Measurements from ENCODE around the gene IGSF6.
A peak's percentile ranks its signal among the peaks of the same experiment; 100 is the strongest.
"Not testable (repeated sequence)": the region's sequence is repeated elsewhere in the genome, so short reads cannot be mapped to it uniquely, and the experiment has no call there.

The IGSF6 gene

DNA sequence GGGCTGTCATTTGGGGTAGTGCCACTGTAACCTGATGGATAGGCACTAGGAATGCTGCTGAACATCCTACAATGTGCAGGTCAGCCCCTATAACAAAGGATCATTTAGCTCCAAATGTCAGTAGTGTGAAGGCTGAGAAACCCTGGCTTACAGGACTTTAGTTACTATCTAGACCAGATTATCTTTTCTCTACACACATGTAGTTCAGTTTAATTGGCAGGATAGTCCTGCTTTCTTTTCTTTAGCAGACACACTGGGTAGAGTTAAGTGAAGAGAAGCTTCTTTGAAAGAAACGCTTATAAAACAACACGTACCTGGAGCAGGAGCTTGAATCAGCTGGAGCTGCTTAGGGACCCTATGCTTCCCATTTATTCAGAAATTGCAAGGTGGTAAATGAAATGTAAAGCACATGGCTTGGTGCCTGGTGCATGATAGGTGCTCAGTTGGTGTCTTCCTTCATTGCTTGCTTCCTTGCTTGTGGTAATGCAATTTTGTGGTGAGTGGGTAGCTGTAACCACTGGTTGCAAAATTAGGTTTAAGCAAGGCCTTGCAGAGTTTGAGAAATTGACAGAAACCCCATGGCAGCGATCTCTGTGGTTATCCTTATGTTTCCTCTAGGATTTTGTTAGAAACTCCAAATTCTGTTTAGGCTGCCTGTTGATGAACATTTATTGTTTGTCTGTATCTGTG, 43.6 kb downstream of the IGSF6 start:
- DNase-seq (ENCODE audit: extremely low spot score) = no peak
- TF ChIP-seq FOXA1 (IDR thresholded peaks at IDR 0.05) (no peak), BHLHE40 (IDR thresholded peaks at IDR 0.05; ENCODE audit: borderline replicate concordance) (no peak), HDGF (IDR thresholded peaks at IDR 0.05; ENCODE audit: borderline replicate concordance) (no peak), CTBP1 (IDR thresholded peaks at IDR 0.05; ENCODE audit: borderline replicate concordance) (no peak), TARDBP (IDR thresholded peaks at IDR 0.05) (no peak), L3MBTL2 (conservative IDR thresholded peaks at IDR 0.05) (no peak), FOXM1 (IDR thresholded peaks at IDR 0.05; ENCODE audit: borderline replicate concordance) (no peak), ZNF384 (IDR thresholded peaks at IDR 0.05) (no peak), SUZ12 (IDR thresholded peaks at IDR 0.05) (no peak), ELF4 (IDR thresholded peaks at IDR 0.05) (no peak), NFRKB (IDR thresholded peaks at IDR 0.05) (no peak)
- TF ChIP-seq, protein P1, sequence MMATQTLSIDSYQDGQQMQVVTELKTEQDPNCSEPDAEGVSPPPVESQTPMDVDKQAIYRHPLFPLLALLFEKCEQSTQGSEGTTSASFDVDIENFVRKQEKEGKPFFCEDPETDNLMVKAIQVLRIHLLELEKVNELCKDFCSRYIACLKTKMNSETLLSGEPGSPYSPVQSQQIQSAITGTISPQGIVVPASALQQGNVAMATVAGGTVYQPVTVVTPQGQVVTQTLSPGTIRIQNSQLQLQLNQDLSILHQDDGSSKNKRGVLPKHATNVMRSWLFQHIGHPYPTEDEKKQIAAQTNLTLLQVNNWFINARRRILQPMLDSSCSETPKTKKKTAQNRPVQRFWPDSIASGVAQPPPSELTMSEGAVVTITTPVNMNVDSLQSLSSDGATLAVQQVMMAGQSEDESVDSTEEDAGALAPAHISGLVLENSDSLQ (IDR thresholded peaks at IDR 0.05) = no peak
- ChIA-PET POLR2A (no interaction called here), CTCF (interaction anchor here (0.8 kb wide), 2 partner anchors 24 to 48 kb away, joined by 3 read pairs; no protein-coding TSS in a partner anchor)

GRCh38 chr16:21605848-21606247, 46.6 kb downstream of the IGSF6 start:
- CTCF ChIA-PET; POLR2A ChIA-PET; DNase-seq (ENCODE audit: extremely low spot score): not testable (repeated sequence)

DNA sequence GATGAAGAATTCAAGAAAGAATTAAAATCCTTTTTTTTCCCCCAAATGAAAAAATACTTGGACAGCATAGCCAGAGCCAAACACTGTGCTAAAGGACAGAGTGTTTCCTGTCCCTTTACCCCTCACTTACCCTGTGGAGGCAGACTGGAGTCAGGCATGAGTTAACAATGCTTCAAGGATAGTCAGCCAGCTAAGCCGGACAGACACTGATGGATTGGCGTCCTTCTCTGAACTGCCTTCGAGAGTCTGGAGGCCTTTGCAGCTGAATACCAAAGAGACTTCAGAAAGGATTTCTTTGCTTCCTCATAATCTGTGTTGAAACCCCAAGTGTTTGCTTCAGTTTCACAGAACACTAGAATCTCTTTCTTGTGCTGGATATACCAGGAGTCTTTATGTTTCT, 48.5 kb downstream of the IGSF6 start:
- CTCF ChIA-PET = interaction anchor here (1.6 kb wide), 1 partner anchor 53 kb away, joined by 5 read pairs; no protein-coding TSS in a partner anchor
- POLR2A ChIA-PET = no interaction called here
- no peak for DNase-seq (ENCODE audit: extremely low spot score)
- TF ChIP-seq, protein P1 (IDR thresholded peaks at IDR 0.05) = peak; percentile 83
- TF ChIP-seq ZNF384 (IDR thresholded peaks at IDR 0.05) (no peak), BHLHE40 (IDR thresholded peaks at IDR 0.05; ENCODE audit: borderline replicate concordance) (no peak)

DNA sequence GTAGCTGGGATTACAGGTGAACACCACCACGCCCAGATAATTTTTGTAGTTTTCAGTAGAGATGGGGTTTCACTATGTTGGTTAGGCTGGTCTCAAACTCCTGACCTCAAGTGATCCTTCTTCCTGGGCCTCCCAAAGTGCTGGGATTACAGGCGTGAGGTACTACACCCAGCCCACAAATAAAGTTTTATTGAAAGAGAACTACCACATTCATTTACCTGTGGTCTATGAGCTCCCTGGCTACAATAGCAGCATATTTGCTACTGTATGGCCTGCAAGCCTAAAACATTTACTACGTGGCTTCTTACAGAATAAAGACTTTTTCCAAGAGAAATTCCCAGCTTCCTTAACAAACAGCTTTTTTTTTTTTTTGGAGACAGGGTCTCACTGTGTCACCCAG, 49.6 kb downstream of the IGSF6 start:
- no peak for DNase-seq (ENCODE audit: extremely low spot score)
- ChIA-PET CTCF (interaction anchor here (0.5 to 1.6 kb wide), 2 partner anchors 54 to 1084 kb away, joined by 4 to 5 read pairs; no protein-coding TSS in a partner anchor), POLR2A (no interaction called here)
- TF ChIP-seq ZNF384 (IDR thresholded peaks at IDR 0.05) (peak; percentile 65), FOXK2 (IDR thresholded peaks at IDR 0.05) (no peak), BHLHE40 (IDR thresholded peaks at IDR 0.05; ENCODE audit: borderline replicate concordance) (no peak), SUZ12 (IDR thresholded peaks at IDR 0.05) (no peak), HDGF (IDR thresholded peaks at IDR 0.05; ENCODE audit: borderline replicate concordance) (no peak)

DNA sequence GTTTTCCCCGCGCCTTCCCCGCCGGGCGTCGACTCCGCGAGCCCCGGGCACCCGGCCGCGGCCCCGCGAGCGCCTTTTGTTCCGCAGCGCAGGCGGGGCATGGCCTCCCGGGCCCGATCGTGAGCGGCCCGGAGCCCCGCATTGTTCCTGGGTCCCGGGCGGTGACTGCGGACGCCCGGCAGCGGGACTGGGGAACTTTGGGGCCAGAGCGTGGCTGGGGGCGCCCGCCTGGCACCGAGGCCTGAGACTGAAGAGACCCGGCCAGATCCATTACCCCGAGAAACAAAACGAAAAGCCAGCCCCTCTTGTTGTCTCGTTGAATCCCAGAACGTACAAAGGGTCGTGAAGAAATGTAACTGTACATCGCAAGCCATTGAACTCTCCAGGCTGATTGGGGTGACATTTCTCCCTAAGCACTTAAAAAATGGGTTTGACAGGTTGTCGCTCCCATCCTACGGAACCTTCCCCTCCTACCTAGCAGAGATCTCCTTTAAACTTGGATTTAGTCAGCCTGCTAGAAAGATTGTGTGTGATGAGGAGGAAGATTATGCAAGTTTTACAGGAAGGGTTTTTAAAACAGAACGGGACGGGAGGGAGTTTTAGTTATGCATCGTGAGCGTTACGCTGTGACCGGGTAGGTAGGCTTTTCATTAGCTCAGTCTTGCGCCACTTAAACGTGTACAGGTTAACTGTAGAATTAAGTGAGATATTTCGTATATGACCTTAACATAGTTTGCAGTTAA, 52.2 kb downstream of the IGSF6 start:
- POLR2A ChIA-PET = interaction anchor here (1.0 kb wide), 1 partner anchor 39 kb away, joined by 3 read pairs; no protein-coding TSS in a partner anchor
- TF ChIP-seq LEF1 (IDR thresholded peaks at IDR 0.05; ENCODE audit: borderline replicate concordance) (no peak), ZNF384 (IDR thresholded peaks at IDR 0.05) (no peak), ELF4 (IDR thresholded peaks at IDR 0.05) (no peak), CTBP1 (IDR thresholded peaks at IDR 0.05; ENCODE audit: borderline replicate concordance) (no peak), SUZ12 (IDR thresholded peaks at IDR 0.05) (no peak), NFRKB (IDR thresholded peaks at IDR 0.05) (no peak), FOXK2 (IDR thresholded peaks at IDR 0.05) (no peak), TARDBP (IDR thresholded peaks at IDR 0.05) (no peak), ARNT (IDR thresholded peaks at IDR 0.05) (no peak)
- CTCF ChIA-PET = interaction anchor here (0.5 kb wide), 2 partner anchors 16 to 65 kb away, joined by 3 to 4 read pairs; no protein-coding TSS in a partner anchor
- no peak for DNase-seq (ENCODE audit: extremely low spot score)

GRCh38 chr16:21599122-21600030, 53.0 kb downstream of the IGSF6 start, which contains the start of gene METTL9:
Gene METTL9, plus strand, starts transcription at chr16:21599577. Its CDS starts 157 bp downstream, at chr16:21599734.
- TF ChIP-seq BHLHE40 (IDR thresholded peaks at IDR 0.05; ENCODE audit: borderline replicate concordance) = no peak
- no peak for TF ChIP-seq ZNF384 (IDR thresholded peaks at IDR 0.05)
- peak; percentile 92 for TF ChIP-seq CTBP1 (IDR thresholded peaks at IDR 0.05; ENCODE audit: borderline replicate concordance)
- no peak for TF ChIP-seq NFRKB (IDR thresholded peaks at IDR 0.05)
- TF ChIP-seq ARNT (IDR thresholded peaks at IDR 0.05) = peak; percentile 81
- TF ChIP-seq LEF1 (IDR thresholded peaks at IDR 0.05; ENCODE audit: borderline replicate concordance) = peak; percentile 71; the same call in 1 of the 2 replicates
- ChIA-PET POLR2A (no interaction called here), CTCF (no interaction called here)
- DNase-seq (ENCODE audit: extremely low spot score) = peak; percentile 90

DNA sequence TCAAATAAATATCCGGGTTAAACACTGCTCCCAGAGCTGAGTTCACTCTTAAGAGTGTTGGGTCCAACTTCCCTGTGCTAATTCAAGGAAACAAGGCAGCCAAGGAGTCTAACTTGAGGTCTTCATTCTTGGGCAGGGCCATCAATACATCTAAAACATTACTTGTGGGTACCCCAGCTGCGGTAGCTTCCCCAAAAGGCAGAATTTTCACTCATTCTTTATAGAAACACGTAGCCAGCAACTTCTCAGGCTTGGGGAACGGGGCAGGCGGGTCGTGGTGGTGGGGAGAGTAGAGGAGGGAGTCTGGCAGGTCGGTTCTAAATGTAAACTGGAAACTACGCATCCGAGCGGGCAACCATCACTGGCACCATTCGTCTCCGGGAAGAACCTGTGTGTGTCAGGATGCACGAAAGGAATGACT, 53.7 kb downstream of the IGSF6 start:
- ChIA-PET CTCF (no interaction called here), POLR2A (no interaction called here)
- DNase-seq (ENCODE audit: extremely low spot score) = no peak
- TF ChIP-seq BHLHE40 (IDR thresholded peaks at IDR 0.05; ENCODE audit: borderline replicate concordance) (no peak), SUZ12 (IDR thresholded peaks at IDR 0.05) (no peak), CTBP1 (IDR thresholded peaks at IDR 0.05; ENCODE audit: borderline replicate concordance) (no peak), NFRKB (IDR thresholded peaks at IDR 0.05) (no peak), ARNT (IDR thresholded peaks at IDR 0.05) (no peak), ZNF384 (IDR thresholded peaks at IDR 0.05) (no peak)
- TF ChIP-seq, protein P1 (IDR thresholded peaks at IDR 0.05) = no peak

Measured in HEK293T (cell line).